ENCODE results near the gene PCDH11Y.
"Not testable (repeated sequence)": the region's sequence is repeated elsewhere in the genome, so short reads cannot be mapped to it uniquely, and the experiment has no call there.

Gene PCDH11Y

GRCh38 chrY:5000057-5000456, at the start of gene PCDH11Y:
TSS of gene PCDH11Y (plus strand) at chrY:5000296. CDS start at chrY:5057100, 56,804 bp downstream.
- DNase-seq (ENCODE audit: low read depth in 1 of 2, low spot score in 1 of 2): not testable (repeated sequence)

- not testable (repeated sequence) for DNase-seq (ENCODE audit: low read depth in 1 of 2, low spot score in 1 of 2)
Measured at GRCh38 chrY:4967894-4968293, 32.2 kb upstream of the PCDH11Y start.

- not testable (repeated sequence) for DNase-seq (ENCODE audit: low read depth in 1 of 2, low spot score in 1 of 2)
Measured at GRCh38 chrY:4991743-4992400, 8.2 kb upstream of the PCDH11Y start.

- not testable (repeated sequence) for DNase-seq (ENCODE audit: low read depth in 1 of 2, low spot score in 1 of 2)
Measured at GRCh38 chrY:4994892-4995291, 5.2 kb upstream of the PCDH11Y start.

GRCh38 chrY:5002476-5003184, 2.5 kb downstream of the PCDH11Y start:
- not testable (repeated sequence) for DNase-seq (ENCODE audit: low read depth in 1 of 2, low spot score in 1 of 2)

- not testable (repeated sequence) for DNase-seq (ENCODE audit: low read depth in 1 of 2, low spot score in 1 of 2)
Measured at GRCh38 chrY:5038972-5039523, 39.0 kb downstream of the PCDH11Y start.

- not testable (repeated sequence) for DNase-seq (ENCODE audit: low read depth in 1 of 2, low spot score in 1 of 2)
Measured at GRCh38 chrY:5083017-5083416, 82.9 kb downstream of the PCDH11Y start.

GRCh38 chrY:5182998-5183397, 182.9 kb downstream of the PCDH11Y start:
- not testable (repeated sequence) for DNase-seq (ENCODE audit: low read depth in 1 of 2, low spot score in 1 of 2)

GRCh38 chrY:5215116-5215515, 215.0 kb downstream of the PCDH11Y start:
- not testable (repeated sequence) for DNase-seq (ENCODE audit: low read depth in 1 of 2, low spot score in 1 of 2)

- DNase-seq (ENCODE audit: low read depth in 1 of 2, low spot score in 1 of 2): not testable (repeated sequence)
Measured at GRCh38 chrY:5324931-5325330, 324.8 kb downstream of the PCDH11Y start.

- not testable (repeated sequence) for DNase-seq (ENCODE audit: low read depth in 1 of 2, low spot score in 1 of 2)
Measured at GRCh38 chrY:5342220-5342619, 342.1 kb downstream of the PCDH11Y start.

GRCh38 chrY:5543705-5544104, 543.6 kb downstream of the PCDH11Y start:
- DNase-seq (ENCODE audit: low read depth in 1 of 2, low spot score in 1 of 2): not testable (repeated sequence)

GRCh38 chrY:5638589-5638988, 638.5 kb downstream of the PCDH11Y start:
- DNase-seq (ENCODE audit: low read depth in 1 of 2, low spot score in 1 of 2): not testable (repeated sequence)

- DNase-seq (ENCODE audit: low read depth in 1 of 2, low spot score in 1 of 2): not testable (repeated sequence)
Measured at GRCh38 chrY:5679265-5679664, 679.2 kb downstream of the PCDH11Y start.

- DNase-seq (ENCODE audit: low read depth in 1 of 2, low spot score in 1 of 2): not testable (repeated sequence)
Measured at GRCh38 chrY:5708727-5709126, 708.6 kb downstream of the PCDH11Y start.

GRCh38 chrY:5709788-5710381, 709.8 kb downstream of the PCDH11Y start:
- not testable (repeated sequence) for DNase-seq (ENCODE audit: low read depth in 1 of 2, low spot score in 1 of 2)

- DNase-seq (ENCODE audit: low read depth in 1 of 2, low spot score in 1 of 2): not testable (repeated sequence)
Measured at GRCh38 chrY:5761403-5761802, 761.3 kb downstream of the PCDH11Y start.

- DNase-seq (ENCODE audit: low read depth in 1 of 2, low spot score in 1 of 2): not testable (repeated sequence)
Measured at GRCh38 chrY:5776485-5776884, 776.4 kb downstream of the PCDH11Y start.
